Tibial nerve (tissue), 3 donors: ENCODE results near the gene EPC2.

ENCODE experiments used
- POLR2A ChIP-seq, 2 donors: fragments of 450-650 bp; IDR thresholded peaks; one replicate each; pipeline ENCODE4 v1.6.1; 2017; ENCODE audit warnings: antibody characterized with exemption in 2 of 2, mild to moderate bottlenecking in 2 of 2, moderate library complexity in 2 of 2
- TF ChIP-seq, protein P1 (sequence below), 5 experiments: fragments of 200-600 bp in 3 of 5; fragments of 450-650 bp in 2 of 5; sonication (generic) in 3 of 5; IDR thresholded peaks; one replicate each; pipeline ENCODE4 v1.5.1; 2016 to 2019; ENCODE audit warnings: antibody characterized with exemption in 5 of 5, mild to moderate bottlenecking in 3 of 5, moderate library complexity in 2 of 5

DNA sequence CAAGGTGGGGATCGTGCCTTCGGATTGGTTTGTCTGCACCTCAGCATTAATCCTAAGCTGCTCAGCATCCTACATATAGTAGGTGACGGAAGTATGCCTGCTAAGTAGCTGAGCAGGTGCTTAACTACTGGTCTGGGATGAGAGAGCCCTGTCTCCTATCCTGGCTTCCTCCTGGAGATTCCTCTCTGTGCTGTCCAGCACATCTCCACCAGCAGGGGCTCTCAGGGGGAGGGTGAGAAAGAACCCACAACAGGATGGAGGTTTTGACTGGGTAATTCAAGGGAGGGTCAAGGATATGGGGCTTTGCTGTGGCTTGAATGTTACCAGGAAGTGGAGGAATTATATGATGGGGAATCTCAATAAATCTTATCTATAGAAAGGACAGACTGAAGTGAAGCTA, 185.1 kb downstream of the EPC2 start:
- TF ChIP-seq, protein P1, sequence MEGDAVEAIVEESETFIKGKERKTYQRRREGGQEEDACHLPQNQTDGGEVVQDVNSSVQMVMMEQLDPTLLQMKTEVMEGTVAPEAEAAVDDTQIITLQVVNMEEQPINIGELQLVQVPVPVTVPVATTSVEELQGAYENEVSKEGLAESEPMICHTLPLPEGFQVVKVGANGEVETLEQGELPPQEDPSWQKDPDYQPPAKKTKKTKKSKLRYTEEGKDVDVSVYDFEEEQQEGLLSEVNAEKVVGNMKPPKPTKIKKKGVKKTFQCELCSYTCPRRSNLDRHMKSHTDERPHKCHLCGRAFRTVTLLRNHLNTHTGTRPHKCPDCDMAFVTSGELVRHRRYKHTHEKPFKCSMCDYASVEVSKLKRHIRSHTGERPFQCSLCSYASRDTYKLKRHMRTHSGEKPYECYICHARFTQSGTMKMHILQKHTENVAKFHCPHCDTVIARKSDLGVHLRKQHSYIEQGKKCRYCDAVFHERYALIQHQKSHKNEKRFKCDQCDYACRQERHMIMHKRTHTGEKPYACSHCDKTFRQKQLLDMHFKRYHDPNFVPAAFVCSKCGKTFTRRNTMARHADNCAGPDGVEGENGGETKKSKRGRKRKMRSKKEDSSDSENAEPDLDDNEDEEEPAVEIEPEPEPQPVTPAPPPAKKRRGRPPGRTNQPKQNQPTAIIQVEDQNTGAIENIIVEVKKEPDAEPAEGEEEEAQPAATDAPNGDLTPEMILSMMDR (IDR thresholded peaks at IDR 0.05) = no peak
- no peak for TF ChIP-seq POLR2A (IDR thresholded peaks at IDR 0.05)
